Right atrium auricular region (tissue), 2 donors: Measurements from ENCODE around the gene AAGAB. TPM values are rescaled to one million over a fixed set of nuclear protein-coding genes. Genes with fewer than 3 reads are reported as not detected.
"Not testable (repeated sequence)": the region's sequence is repeated elsewhere in the genome, so short reads cannot be mapped to it uniquely, and the experiment has no call there.

Experiments
- DNase-seq: peaks from one replicate; pipeline ENCODE4 v3.0.0-alpha.2; 2019; ENCODE audit warnings: low spot score
- H3K27ac ChIP-seq, 2 donors: fragments of 200-600 bp; sonication (generic); 1 replicate in 1 of 2; 2 replicates in 1 of 2; pipeline ENCODE4 v1.5.1; 2016 to 2019
- H3K27me3 ChIP-seq, 2 donors: fragments of 200-600 bp; sonication (generic); one replicate each; pipeline versions ENCODE4 v1.5.1 to v1.6.0; 2017 to 2019
- H3K36me3 ChIP-seq: fragments of 200-600 bp; sonication (generic); one replicate; pipeline ENCODE4 v1.5.1; 2016
- H3K4me1 ChIP-seq, 2 donors: fragments of 200-600 bp; sonication (generic); one replicate each; pipeline versions ENCODE4 v1.5.1 to v1.6.0; 2017 to 2019
- H3K4me3 ChIP-seq, 2 donors: fragments of 200-600 bp; sonication (generic); 1 replicate in 1 of 2; 2 replicates in 1 of 2; pipeline ENCODE4 v1.5.1; 2017 to 2019; ENCODE audit warnings: mild to moderate bottlenecking in 1 of 2, moderate library complexity in 1 of 2
- H3K9me3 ChIP-seq, 2 donors: fragments of 200-600 bp; sonication (generic); one replicate each; pipeline ENCODE4 v1.5.1; 2019
- total RNA-seq, 2 donors: library from RNA; depleted of rRNA; stranded (reverse); fragments of >200 nt; gene quantifications; one replicate each; pipeline ENCODE4 v1.1.0, GENCODE V29; 2016
- TF ChIP-seq, protein P1 (sequence below), 2 donors: fragments of 200-600 bp; sonication (generic); IDR thresholded peaks; one replicate each; pipeline ENCODE4 v1.5.1; 2019; ENCODE audit warnings: antibody characterized with exemption in 2 of 2

AAGAB gene
- total RNA-seq, 2 donors from 2014 or later, result 12.6 to 20.4 TPM

GRCh38 chr15:67267951-67268941, 13.8 kb upstream of the AAGAB start:
- TF ChIP-seq, protein P1, sequence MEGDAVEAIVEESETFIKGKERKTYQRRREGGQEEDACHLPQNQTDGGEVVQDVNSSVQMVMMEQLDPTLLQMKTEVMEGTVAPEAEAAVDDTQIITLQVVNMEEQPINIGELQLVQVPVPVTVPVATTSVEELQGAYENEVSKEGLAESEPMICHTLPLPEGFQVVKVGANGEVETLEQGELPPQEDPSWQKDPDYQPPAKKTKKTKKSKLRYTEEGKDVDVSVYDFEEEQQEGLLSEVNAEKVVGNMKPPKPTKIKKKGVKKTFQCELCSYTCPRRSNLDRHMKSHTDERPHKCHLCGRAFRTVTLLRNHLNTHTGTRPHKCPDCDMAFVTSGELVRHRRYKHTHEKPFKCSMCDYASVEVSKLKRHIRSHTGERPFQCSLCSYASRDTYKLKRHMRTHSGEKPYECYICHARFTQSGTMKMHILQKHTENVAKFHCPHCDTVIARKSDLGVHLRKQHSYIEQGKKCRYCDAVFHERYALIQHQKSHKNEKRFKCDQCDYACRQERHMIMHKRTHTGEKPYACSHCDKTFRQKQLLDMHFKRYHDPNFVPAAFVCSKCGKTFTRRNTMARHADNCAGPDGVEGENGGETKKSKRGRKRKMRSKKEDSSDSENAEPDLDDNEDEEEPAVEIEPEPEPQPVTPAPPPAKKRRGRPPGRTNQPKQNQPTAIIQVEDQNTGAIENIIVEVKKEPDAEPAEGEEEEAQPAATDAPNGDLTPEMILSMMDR (IDR thresholded peaks at IDR 0.05), result no peak
- H3K4me1 ChIP-seq, result no peaks in the 10 kb centered on the region
- H3K9me3 ChIP-seq, result peaks cover 0 to 3% of the 10 kb centered on the region in 2 donors

DNA sequence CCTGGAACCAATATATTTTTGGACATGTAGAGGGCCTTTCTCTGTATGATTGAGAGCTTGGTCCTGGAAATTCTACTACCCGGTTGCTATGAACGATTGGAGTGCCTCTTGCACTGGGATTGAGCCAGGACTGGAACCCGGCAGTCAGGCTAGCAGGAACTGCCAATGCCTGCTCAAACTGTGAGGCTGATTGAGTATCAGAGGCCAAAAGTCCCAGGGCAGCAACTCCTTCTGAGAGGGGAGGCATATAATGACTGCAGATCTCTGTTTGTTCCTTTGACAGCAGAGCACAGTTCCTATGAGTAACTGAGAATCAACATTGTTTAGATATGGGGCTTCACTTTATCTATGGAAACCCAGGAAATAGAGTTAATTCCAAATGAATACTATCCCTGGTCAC, 13.0 kb upstream of the AAGAB start:
- no peaks in the 10 kb centered on the region for H3K27me3 ChIP-seq
- no peaks in the 10 kb centered on the region for H3K4me1 ChIP-seq
- no peak overlapping the region for H3K27ac ChIP-seq
- no peak overlapping the region for H3K4me3 ChIP-seq
- no peak for DNase-seq
- TF ChIP-seq, protein P1 (IDR thresholded peaks at IDR 0.05), result no peak
- H3K36me3 ChIP-seq, result no peaks in the 10 kb centered on the region
- no peaks in the 10 kb centered on the region for H3K9me3 ChIP-seq

More at GRCh38 chr15:67267951-67268941, 13.8 kb upstream of the AAGAB start:
- Histone ChIP-seq H3K27ac (no peak overlapping the region), H3K36me3 (no peaks in the 10 kb centered on the region), H3K4me3 (no peak overlapping the region), H3K27me3 (no peaks in the 10 kb centered on the region)
- no peak for DNase-seq

DNA sequence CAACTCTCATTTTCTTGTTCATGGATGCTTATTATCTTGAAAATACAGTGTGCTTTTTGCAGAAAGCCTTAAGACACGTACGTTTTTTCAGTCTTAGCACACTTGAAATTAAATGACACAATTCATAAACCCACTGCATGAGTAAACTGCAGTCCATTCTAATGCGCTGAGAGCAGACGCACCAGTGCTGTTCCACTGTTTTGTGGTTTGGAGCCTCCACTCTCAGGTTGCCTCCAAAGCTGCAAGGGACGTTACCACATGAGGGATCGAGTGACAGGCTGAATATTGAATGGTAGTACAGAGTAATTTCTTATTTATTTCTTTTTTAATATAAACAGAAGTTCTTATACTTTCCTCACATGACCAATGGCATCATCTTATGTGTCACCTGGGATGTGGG, 12.4 kb upstream of the AAGAB start:
- Histone ChIP-seq H3K4me1 (no peaks in the 10 kb centered on the region), H3K36me3 (no peaks in the 10 kb centered on the region), H3K9me3 (no peaks in the 10 kb centered on the region), H3K4me3 (no peak overlapping the region), H3K27ac (no peak overlapping the region), H3K27me3 (no peaks in the 10 kb centered on the region)
- TF ChIP-seq, protein P1 (IDR thresholded peaks at IDR 0.05), result no peak
- DNase-seq, result no peak

GRCh38 chr15:67259806-67260205, 5.3 kb upstream of the AAGAB start:
- no peak for DNase-seq
- no peaks in the 10 kb centered on the region for H3K36me3 ChIP-seq
- H3K9me3 ChIP-seq, result no peaks in the 10 kb centered on the region
- H3K27me3 ChIP-seq, result no peaks in the 10 kb centered on the region
- H3K27ac ChIP-seq, result no peak overlapping the region
- TF ChIP-seq, protein P1 (IDR thresholded peaks at IDR 0.05), result no peak
- H3K4me1 ChIP-seq, result no peaks in the 10 kb centered on the region
- H3K4me3 ChIP-seq, result no peak overlapping the region

DNA sequence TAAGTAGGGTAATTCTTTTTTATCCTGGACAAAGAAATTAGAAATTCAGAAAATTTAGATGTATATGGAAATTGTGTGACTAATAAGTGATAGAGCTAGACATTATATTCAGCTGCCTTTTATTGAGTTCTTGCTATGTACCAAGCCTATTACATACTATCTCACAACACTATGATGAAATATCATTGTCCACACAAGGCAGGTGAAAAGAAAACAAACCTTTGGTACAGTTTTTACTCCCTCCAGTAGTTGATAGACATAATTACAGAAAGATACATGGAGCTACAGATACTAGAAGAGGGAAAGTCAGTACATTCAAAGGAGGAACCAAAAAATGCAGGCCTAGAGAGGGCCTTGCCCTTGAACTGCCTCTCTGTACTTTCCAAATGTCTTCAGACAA, 4.9 kb upstream of the AAGAB start:
- Histone ChIP-seq H3K9me3 (no peaks in the 10 kb centered on the region), H3K27ac (no peak overlapping the region), H3K36me3 (no peaks in the 10 kb centered on the region), H3K27me3 (no peaks in the 10 kb centered on the region), H3K4me1 (no peaks in the 10 kb centered on the region), H3K4me3 (no peak overlapping the region)
- TF ChIP-seq, protein P1 (IDR thresholded peaks at IDR 0.05), result no peak
- DNase-seq, result no peak

DNA sequence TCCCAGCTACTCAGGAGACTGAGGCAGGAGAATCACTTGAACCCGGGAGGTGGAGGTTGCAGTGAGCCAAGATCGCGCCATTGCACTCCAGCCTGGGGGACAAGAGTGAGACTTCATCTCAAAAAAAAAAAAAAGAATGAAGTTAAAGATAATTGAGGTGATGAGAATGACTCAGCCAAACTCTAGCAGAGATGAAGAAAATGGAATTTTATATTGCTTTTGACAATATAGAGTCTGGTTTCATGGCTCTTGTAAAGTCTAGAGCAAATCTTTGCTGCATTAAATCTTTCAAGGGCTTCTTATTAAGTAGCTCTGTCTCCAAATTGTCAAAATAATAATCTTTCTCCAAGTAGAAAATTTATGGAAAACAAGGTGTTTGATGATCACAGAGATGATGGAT, 4.0 kb upstream of the AAGAB start:
- not testable (repeated sequence) for H3K27me3 ChIP-seq, H3K36me3 ChIP-seq, H3K4me1 ChIP-seq, H3K9me3 ChIP-seq, H3K27ac ChIP-seq, H3K4me3 ChIP-seq, DNase-seq
